Measurements from ENCODE around the gene B3GAT3.
A peak's percentile ranks its signal among the peaks of the same experiment; 100 is the strongest.
"Not testable (repeated sequence)": the region's sequence is repeated elsewhere in the genome, so short reads cannot be mapped to it uniquely, and the experiment has no call there.

B3GAT3 gene

DNA sequence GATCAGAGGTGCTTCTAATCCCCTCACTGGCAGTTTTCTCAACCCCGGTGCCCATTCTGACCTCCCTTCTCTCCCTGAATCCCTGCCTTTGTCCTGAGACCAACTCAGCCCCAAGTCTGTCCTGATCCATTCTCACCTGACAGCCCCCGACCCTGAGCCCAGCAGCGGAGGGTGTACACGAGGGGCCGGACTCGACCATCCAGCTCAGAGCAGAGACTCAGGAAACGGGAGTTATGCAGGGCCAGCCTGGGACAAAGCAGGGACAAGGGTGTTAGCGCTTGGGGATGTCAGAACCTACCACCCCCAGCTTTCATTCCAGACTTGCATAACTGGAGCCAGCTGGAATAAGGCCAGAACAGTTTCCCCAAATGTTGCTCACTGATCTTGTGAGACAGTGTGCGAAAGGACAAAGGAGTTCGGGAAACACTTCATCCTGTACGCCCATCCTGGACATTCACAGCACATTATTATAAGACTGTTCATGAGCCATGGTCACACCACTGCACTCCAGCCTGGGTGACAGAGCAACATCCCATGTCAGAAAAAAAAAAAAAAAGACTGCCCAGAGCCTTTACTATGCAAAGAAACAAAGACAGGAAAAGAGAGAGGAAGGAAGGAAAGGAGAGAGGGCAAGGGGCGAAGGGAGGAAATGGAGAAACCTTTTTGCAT is 44.6 kb downstream of the B3GAT3 start:
- DNase-seq (ENCODE audit: low read depth), result no peak

DNA sequence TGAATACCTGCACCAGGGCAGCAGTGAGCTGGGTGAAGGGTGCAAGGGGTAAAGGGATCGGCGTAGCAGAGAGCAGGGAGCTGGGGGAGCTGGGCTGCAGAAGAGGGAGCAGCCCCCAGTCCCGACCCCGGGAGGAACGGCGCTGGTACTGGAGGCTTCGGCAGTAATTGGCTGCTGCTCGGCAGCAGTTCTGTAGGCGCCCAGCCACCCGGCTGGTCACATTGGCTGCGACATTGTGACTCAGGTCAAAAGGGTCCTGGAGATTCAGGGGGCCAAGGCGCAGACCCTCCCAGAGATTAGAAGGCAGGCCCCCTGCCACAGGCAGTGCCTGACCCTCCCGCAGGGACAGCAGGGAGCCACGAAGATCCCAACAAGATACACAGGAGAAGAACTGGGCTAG is 45.9 kb downstream of the B3GAT3 start:
- no peak for DNase-seq (ENCODE audit: low read depth)

DNA sequence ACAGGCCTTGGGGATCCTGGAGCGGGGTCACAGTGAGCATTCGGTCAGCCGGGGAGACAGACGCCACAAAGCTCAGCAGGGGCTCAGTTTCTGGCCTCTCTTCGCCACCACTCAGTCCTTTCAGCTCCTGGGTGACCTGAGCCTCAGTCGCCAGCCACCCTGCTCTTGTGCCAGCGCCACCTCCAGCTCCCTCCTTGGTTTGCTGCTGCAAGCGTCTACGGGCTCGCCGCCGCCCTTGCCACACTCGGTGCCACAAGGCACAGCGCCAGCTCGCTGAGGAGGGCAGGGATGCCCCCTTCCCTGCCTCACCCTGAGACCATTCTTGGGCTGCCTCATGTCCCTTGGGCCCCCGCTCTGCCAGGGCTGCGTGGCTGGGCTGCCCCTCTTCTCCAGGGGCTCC is 46.6 kb downstream of the B3GAT3 start:
- no peak for DNase-seq (ENCODE audit: low read depth)

DNA sequence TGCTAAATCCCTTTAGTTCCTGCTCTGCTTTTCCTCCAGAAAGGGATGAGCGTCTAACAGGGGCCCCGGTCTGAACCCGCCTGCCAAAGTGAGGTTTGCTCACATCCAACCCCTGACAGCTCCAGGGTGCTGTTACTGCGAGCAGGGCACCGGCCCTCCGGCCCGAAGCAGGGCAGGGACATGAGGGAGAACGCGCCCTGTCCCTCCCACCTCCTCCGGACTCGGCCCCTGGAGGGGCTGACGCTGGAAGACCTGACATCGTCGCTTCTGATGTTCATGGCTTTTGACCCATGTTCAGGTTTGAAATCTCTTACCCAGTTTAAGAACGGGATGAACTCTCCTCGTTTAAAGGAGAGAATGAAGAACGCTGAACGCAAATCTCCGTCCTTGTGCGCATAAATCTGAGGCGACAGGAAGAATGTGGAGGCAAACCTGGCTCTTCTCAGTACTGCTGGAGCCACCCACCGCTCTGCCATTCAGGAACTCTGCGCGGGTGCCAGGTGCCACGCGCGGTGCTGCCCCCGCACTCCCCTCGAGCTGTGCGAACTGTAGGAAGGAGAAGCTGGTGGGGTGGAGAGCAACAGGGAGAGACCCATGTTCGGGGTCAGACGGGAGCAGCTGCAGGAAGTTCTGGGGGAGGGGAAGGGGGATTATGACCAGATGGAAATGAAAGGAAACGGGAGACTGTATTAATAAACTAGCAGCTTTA is 47.3 kb downstream of the B3GAT3 start:
- DNase-seq (ENCODE audit: low read depth), result no peak

DNA sequence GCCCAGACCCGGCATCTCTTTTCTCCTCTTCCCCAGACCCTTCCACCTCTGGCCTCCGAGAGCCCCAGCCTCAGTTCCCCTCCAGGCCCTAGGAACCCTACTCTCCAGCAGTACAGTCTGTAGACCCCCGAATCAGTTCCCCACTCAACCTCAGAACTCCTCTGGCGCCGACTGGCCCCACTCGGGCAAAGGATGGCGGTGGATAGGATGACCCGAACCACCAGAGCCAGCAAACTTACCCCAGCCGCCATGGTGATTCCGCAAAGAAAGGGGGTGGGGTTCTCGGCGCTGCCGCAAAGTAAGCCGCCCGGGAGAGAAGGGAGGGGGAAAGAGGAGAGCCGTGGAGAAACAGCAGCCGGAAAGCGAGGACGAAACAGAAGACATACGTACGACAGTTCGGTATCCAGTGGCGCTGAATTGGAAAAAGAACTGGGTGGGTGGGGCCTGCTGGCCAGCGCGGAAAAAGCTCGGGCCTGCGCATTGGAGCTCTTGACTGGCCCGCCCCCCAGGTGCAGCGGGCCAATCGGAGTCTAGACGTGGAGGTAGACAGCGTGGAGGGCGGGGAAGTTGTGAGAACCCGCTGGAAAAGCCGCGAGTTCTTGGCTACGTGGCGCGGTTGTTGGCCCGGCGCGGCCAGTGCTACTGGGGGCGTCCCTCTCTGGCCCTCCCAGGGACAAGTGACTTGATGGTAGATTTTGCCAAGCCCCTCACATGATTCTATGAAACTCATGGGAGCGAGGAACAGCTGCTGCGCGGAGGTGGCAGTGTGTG is 48.0 kb downstream of the B3GAT3 start, which contains the start of gene EEF1G:
Gene EEF1G (minus strand): TSS at position 300 of the 771 bp plus-strand sequence. CDS start 49 bp downstream, at position 251.
- peak; percentile 97 for DNase-seq (ENCODE audit: low read depth)

DNA sequence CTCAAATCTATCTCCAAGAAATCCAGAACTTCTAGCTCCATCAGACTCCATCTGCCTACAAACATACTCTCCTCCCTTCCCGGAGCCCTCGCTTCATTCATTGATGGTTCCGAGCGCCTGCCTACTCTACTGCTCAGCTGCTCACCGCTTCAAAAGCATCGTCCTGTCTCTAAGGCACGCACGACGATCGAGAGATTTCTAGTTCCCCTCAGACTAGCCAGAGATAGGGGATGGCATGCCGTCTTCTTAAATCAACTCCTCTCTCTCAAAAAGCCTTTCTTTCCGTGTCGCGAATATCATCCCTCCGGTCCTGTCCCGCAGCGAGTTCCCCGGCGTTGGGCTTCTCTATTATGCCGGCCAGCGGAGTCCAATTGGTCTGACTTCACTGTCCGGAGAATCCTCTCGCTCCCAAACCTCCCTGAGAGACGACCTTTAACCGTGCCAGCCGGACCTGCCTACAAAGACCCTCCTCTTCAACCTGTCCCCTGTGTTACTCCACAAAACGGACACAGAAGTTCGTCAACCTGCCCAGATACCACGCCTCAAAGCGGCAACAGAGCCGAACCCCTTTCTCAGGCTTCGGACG is 48.7 kb downstream of the B3GAT3 start:
- no peak for DNase-seq (ENCODE audit: low read depth)

DNA sequence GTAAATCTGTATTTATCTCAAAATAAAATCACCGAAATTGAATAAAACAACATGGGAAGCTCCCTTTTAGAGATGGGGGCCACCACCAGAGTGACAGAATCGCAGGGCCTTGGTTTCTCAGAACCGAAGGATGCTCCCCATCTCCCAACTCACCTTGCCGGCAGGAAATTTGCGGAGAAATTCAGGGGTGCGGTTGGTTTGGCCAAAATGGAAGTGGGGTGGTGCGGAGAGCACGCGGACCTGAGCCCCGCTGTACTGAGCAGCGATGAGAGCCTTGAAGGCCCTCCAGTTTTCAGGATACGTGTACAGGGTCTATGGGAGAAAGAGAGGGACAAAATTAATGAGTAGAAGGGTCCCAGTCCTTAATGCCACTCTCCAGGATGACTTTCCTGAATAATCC is 49.4 kb downstream of the B3GAT3 start:
- DNase-seq (ENCODE audit: low read depth), result no peak

DNA sequence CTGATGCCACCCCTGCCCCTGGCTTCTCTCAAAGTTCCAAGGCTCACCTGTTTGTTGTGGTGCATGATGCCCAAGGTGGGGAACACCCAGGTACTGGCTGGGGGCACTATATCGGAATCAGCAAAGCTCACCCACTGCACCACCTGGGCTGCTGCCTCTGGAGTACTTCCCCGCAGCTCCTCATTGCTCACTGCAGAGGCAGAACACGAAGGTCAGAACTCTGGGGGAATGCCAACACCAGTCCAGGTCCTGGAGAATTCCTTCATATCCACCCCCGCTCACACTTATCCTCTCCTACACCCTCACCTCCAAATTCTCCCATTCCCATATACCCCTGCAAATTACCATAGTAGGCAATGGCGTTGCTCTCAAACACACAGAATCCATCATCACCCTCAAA is 50.3 kb downstream of the B3GAT3 start:
- not testable (repeated sequence) for DNase-seq (ENCODE audit: low read depth)

DNA sequence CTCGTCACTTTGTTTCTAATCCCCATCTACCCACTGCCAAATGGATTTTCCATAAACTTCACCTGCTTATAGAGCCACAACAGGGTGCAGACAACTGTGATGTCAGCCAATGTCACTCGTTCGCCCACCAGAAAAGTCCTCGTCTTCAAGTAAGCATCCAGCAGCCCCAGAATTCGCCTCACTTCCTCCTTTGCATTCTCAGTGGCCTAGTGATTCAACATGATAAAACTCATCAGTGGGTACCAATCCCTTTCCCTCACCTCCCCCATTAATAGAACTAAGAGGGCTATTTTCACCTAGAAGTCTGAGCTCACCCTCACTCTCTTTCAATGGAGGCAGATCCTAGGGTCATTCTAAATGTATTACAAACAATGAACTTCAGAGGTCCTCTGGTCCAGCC is 50.9 kb downstream of the B3GAT3 start:
- DNase-seq (ENCODE audit: low read depth), result not testable (repeated sequence)

DNA sequence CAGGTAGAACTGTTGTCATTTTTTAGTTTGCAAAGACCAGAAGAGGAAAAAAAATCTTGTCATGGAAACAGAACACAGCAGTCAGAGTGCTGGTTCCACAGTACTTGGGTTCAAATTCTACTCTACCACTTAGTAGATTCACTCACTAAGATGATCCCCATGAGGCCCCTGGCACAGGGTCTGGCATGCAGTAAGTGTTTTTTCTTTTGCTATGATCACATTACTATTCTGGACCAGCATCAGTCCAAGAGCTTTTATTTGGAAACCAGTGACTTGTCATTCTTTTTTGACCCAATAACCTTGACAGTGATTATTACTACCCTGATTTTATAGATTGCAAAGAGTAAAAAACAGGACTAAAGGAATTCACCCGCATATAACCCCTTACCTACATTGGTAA is 52.2 kb downstream of the B3GAT3 start:
- DNase-seq (ENCODE audit: low read depth), result no peak

DNA sequence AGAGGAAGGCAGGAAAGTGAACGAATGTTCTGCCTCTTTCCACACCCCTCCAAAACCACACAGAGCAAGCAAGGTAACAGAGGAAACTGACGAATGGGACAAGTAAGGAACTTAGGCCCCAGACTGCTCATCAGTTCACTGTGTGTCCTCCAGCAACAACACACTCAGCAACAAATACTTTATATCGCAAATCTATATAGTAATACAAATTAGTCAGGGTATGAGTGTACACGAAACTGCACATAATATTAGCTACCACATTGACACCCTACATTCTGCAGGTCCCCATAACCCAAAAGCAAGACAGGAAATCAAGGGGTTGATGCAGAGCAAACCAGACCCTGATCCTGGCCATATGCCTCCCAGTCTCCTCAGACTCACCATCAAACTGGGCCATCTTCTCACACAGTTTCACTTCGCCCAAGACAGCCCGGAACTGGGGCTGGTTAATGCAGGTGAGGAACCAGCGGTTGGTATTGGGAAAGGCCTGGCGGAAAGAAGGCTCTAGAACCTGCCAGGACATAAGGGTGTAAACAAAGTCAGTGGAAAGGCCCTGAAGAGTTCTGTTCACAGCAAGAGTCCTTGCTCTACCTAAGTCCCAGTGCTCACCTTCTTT is 54.7 kb downstream of the B3GAT3 start:
- no peak for DNase-seq (ENCODE audit: low read depth)

DNA sequence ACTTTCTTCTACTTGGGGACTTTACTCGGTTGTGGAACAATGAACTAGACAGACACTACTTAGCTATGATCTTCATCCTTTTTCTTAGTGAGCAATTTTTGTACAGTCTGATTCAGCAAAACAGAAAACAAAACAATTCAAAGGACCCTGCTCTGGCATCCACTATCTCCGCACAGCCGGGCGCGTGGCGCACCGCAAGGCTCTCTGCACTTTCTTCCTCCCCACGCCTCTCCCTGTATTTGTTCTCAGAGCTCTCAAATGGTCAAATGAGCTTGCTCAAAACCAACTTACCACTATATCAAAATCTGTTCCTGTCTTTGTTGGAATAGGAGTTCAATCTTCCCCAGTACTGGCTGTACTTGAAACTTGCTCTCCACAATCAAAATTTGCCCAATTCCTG is 55.5 kb downstream of the B3GAT3 start:
- DNase-seq (ENCODE audit: low read depth), result no peak

Measured in activated T-cell treated with anti-CD3 and anti-CD28 coated beads for 48 hours (primary cell).